Cardiac fibroblast (primary cell): ENCODE data around the gene PLEKHG5.
A peak's percentile ranks its signal among the peaks of the same experiment; 100 is the strongest.
"Not testable (repeated sequence)": the region's sequence is repeated elsewhere in the genome, so short reads cannot be mapped to it uniquely, and the experiment has no call there.

Source experiments
- DNase-seq, 2 donors: peaks; one replicate each; pipeline versions ENCODE4 v3.0.0 to v3.0.0-alpha.2; 2010; ENCODE audit warnings: low read depth in 2 of 2
- H3K4me3 ChIP-seq, 2 donors: replicated peaks in 1 of 2; 1 replicate in 1 of 2; 2 replicates in 1 of 2; pipeline ENCODE4 v1.5.1; 2011; ENCODE audit warnings: low read depth in 2 of 2, low read length in 2 of 2, mild to moderate bottlenecking in 2 of 2, moderate library complexity in 1 of 2
- CTCF ChIP-seq: IDR thresholded peaks from one replicate; pipeline ENCODE4 v1.5.1; 2011; ENCODE audit warnings: low read depth, mild to moderate bottlenecking, low read length, inconsistent platforms

PLEKHG5 gene

GRCh38 chr1:6460301-6461050 lies 31.0 kb downstream of the PLEKHG5 start:
- DNase-seq = no peak
- H3K4me3 ChIP-seq = no peak overlapping the region
- no peak for TF ChIP-seq CTCF

GRCh38 chr1:6459850-6460265 lies 31.6 kb downstream of the PLEKHG5 start:
- DNase-seq = no peak

GRCh38 chr1:6456800-6457466 lies 34.5 kb downstream of the PLEKHG5 start:
- no peak overlapping the region for H3K4me3 ChIP-seq
- TF ChIP-seq CTCF = no peak
- no peak for DNase-seq

More at GRCh38 chr1:6459850-6460265, 31.6 kb downstream of the PLEKHG5 start:
- no peak for TF ChIP-seq CTCF
- no peak overlapping the region for H3K4me3 ChIP-seq

- DNase-seq, H3K4me3 ChIP-seq: not testable (repeated sequence)
Observed at GRCh38 chr1:6455752-6456520, 35.5 kb downstream of the PLEKHG5 start.

- no peak overlapping the region for H3K4me3 ChIP-seq
- no peak for TF ChIP-seq CTCF
- peak in 1 of 2 donors; percentile 16 for DNase-seq
Observed at GRCh38 chr1:6454856-6455751, 36.4 kb downstream of the PLEKHG5 start.

- H3K4me3 ChIP-seq = not testable (repeated sequence)
- DNase-seq = peak in 1 of 2 donors; percentile 28
Observed at GRCh38 chr1:6453895-6454855, 37.3 kb downstream of the PLEKHG5 start.
